Neutrophil (primary cell): Measurements from ENCODE around the gene HIVEP1.

Experiments
- H3K27ac ChIP-seq: fragments of 200-600 bp; sonication (generic); 2 replicates; pipeline ENCODE4 v1.5.1; 2016; ENCODE audit warnings: mild to moderate bottlenecking, moderate library complexity
- H3K27me3 ChIP-seq: fragments of 200-600 bp; sonication (generic); 2 replicates; pipeline ENCODE4 v1.6.0; 2016; ENCODE audit warnings: mild to moderate bottlenecking
- H3K36me3 ChIP-seq: fragments of 200-600 bp; sonication (generic); 2 replicates; pipeline ENCODE4 v1.5.1; 2017
- H3K4me1 ChIP-seq, 2 experiments: fragments of 200-600 bp in 1 of 2; sonication (generic) in 1 of 2; 1 replicate in 1 of 2; 2 replicates in 1 of 2; pipeline versions ENCODE4 v1.5.1 to v1.6.1; 2013 to 2016; ENCODE audit warnings: low read depth in 1 of 2, low read length in 1 of 2, mild to moderate bottlenecking in 1 of 2, moderate library complexity in 1 of 2; ENCODE audit not compliant: control insufficient read depth in 1 of 2, insufficient read depth in 1 of 2
- H3K4me3 ChIP-seq, 2 experiments: fragments of 200-600 bp in 1 of 2; sonication (generic) in 1 of 2; 1 replicate in 1 of 2; 2 replicates in 1 of 2; pipeline ENCODE4 v1.5.1; 2013 to 2016; ENCODE audit warnings: low read depth in 1 of 2, low read length in 1 of 2, mild to moderate bottlenecking in 1 of 2, moderate library complexity in 1 of 2
- H3K9me3 ChIP-seq: fragments of 200-600 bp; sonication (generic); 2 replicates; pipeline ENCODE4 v1.5.1; 2016
- TF ChIP-seq, protein P1 (sequence below): fragments of 200-600 bp; sonication (generic); IDR thresholded peaks from 2 replicates; pipeline ENCODE4 v1.5.1; 2016; ENCODE audit warnings: antibody characterized with exemption

HIVEP1 gene

DNA sequence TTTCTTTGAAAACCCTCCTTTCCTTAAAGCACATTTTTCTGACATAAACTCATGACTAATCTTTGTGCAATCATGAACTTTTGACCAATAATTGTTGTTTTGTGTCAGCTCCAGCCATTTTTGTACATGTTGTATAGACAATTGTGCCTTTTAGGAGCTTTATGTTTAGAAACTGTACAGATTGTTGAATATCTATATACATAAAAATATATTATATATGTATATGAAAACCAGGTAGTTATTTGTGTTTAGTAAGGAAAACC is 152.3 kb downstream of the HIVEP1 start:
- Histone ChIP-seq H3K4me3 (no peak overlapping the region), H3K36me3 (peaks cover 25% of the 10 kb centered on the region), H3K27me3 (no peaks in the 10 kb centered on the region), H3K9me3 (no peaks in the 10 kb centered on the region), H3K4me1 (peaks cover 0 to 4% of the 10 kb centered on the region in 2 experiments), H3K27ac (no peak overlapping the region)
- TF ChIP-seq, protein P1, sequence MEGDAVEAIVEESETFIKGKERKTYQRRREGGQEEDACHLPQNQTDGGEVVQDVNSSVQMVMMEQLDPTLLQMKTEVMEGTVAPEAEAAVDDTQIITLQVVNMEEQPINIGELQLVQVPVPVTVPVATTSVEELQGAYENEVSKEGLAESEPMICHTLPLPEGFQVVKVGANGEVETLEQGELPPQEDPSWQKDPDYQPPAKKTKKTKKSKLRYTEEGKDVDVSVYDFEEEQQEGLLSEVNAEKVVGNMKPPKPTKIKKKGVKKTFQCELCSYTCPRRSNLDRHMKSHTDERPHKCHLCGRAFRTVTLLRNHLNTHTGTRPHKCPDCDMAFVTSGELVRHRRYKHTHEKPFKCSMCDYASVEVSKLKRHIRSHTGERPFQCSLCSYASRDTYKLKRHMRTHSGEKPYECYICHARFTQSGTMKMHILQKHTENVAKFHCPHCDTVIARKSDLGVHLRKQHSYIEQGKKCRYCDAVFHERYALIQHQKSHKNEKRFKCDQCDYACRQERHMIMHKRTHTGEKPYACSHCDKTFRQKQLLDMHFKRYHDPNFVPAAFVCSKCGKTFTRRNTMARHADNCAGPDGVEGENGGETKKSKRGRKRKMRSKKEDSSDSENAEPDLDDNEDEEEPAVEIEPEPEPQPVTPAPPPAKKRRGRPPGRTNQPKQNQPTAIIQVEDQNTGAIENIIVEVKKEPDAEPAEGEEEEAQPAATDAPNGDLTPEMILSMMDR = no peak

DNA sequence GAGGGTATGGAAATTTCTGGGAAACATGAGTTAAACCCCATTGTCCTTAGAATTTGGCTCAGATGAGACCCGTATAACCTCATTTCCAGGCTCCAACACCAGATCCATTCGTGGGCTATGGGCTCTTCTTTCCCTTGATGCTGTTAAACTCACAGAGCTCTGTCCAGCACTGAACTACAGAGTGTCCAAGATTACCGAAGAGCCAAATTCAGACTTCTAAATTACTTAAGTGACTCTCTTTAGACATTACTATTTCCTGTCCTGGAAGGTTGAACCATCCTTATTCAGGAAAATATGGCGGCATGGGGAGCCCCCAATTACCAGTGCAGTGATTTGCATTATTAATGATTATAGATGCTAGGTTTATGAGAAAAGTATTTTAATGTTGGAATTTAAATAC is 153.2 kb downstream of the HIVEP1 start:
- TF ChIP-seq, protein P1 = no peak
- H3K27me3 ChIP-seq = no peaks in the 10 kb centered on the region

DNA sequence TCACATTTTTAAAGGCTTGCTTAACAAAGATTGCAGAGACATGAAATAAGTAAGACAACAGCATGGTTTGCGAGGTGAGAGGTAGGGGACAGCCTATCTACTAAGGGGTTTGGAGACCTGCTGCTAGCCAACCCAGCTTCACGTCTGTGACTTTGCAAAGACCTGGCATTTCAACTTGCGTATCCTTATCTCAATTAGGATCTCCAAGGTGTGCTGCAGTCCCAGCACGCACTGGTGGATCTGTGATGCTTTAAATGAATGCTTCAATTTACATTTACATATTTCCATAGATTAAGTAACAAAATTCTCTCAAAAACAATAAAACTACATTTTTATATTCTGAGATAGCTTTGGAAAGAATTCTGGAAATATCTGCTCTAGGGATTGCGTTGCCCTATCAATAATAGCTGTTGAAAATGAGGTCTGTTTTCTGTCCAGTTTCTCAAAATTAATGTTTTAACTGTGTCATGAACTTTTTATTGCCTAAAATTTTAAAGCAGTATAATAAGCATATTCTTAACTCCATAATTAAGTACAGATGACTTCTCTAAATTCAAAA is 153.7 kb downstream of the HIVEP1 start:
- no peak overlapping the region for H3K4me3 ChIP-seq
- TF ChIP-seq, protein P1 = no peak
- H3K4me1 ChIP-seq = no peaks in the 10 kb centered on the region
- no peaks in the 10 kb centered on the region for H3K9me3 ChIP-seq
- peaks cover 25% of the 10 kb centered on the region for H3K36me3 ChIP-seq
- no peak overlapping the region for H3K27ac ChIP-seq
- no peaks in the 10 kb centered on the region for H3K27me3 ChIP-seq

More for the DNA sequence above, 153.2 kb downstream of the HIVEP1 start:
- H3K27ac ChIP-seq = no peak overlapping the region
- H3K4me3 ChIP-seq = no peak overlapping the region
- H3K4me1 ChIP-seq = peaks cover 0 to 4% of the 10 kb centered on the region in 2 experiments
- H3K36me3 ChIP-seq = peaks cover 25% of the 10 kb centered on the region
- no peaks in the 10 kb centered on the region for H3K9me3 ChIP-seq

DNA sequence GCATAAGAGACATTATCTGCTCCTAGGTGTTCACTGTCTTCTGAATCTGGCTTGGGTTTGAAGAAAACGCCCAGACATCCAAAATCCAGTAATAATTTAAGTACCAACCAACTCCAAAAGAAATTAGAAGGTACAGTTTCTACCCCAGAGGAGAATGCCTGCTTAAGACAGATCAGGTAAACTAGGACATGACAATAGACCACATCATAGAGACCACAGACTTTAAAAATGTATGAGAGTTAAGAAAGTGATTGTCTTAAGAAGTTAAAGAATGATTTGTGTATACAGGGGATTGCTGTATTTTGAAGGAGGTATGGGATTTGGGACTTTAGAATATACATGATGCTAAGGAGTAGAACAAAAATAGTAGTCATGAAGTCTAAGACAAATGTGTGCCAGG is 157.3 kb downstream of the HIVEP1 start:
- Histone ChIP-seq H3K4me3 (no peak overlapping the region), H3K27me3 (no peaks in the 10 kb centered on the region), H3K36me3 (no peaks in the 10 kb centered on the region), H3K27ac (no peak overlapping the region), H3K4me1 (no peaks in the 10 kb centered on the region), H3K9me3 (no peaks in the 10 kb centered on the region)
- TF ChIP-seq, protein P1 = no peak

DNA sequence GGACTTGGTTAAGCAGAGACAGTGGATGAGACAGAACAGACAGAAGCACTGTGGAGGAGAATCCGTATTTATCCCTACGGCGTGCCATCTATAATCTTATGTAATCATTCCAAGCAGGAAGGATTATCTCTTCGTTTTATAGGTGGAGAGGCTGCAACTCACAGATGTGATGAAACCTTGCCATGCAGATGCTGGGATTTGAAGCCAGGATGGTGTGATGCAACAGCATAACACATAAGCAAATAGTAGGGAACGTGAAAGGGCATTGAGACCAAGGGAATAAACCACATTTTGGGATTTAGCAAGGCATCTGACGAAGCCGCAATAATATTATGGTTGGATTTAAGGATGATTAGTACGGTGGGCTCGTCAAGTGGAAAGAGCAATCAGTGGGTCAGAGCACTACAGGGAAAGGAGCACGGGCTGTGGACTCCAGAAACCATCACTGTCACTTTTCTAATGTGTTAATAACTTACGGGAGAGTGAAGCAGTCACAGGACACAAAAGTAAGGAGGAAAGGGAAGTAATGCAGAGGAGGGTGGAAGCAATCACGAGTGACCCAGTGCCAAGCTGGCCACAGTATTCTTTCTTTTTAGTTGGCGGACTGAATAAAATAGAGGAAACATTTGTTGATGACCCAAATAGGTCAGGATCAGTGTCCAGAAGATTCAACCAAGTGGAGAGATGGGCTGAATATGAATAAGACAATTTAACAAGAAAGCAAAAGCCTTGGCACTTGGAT is 158.4 kb downstream of the HIVEP1 start:
- Histone ChIP-seq H3K27ac (no peak overlapping the region), H3K36me3 (no peaks in the 10 kb centered on the region), H3K9me3 (no peaks in the 10 kb centered on the region), H3K4me3 (no peak overlapping the region), H3K4me1 (no peaks in the 10 kb centered on the region), H3K27me3 (no peaks in the 10 kb centered on the region)
- TF ChIP-seq, protein P1 = no peak
